GM19455 (cell line): Measurements from ENCODE around the gene R3HCC1L.

ENCODE experiments used
- ATAC-seq: cut with Tn5 transposase; IDR thresholded peaks from one replicate; pipeline ENCODE4 v1.9.1; 2021; ENCODE audit not compliant: unreplicated experiment

Gene R3HCC1L

GRCh38 chr10:98272245-98272644 lies 137.8 kb downstream of the R3HCC1L start:
- no peak for ATAC-seq

- no peak for ATAC-seq
These were observed 138.2 kb downstream of the R3HCC1L start for GRCh38 chr10:98272656-98273055.

- ATAC-seq: no peak
These were observed 138.8 kb downstream of the R3HCC1L start for GRCh38 chr10:98273057-98273850.

GRCh38 chr10:98274562-98274961 lies 140.1 kb downstream of the R3HCC1L start:
- ATAC-seq: no peak

- no peak for ATAC-seq
These were observed 141.9 kb downstream of the R3HCC1L start for GRCh38 chr10:98276311-98276710.

- no peak for ATAC-seq
These were observed 151.0 kb downstream of the R3HCC1L start for GRCh38 chr10:98285416-98285815.

GRCh38 chr10:98286419-98286818 lies 152.0 kb downstream of the R3HCC1L start:
- no peak for ATAC-seq

GRCh38 chr10:98287321-98287720 lies 152.9 kb downstream of the R3HCC1L start:
- ATAC-seq: no peak

GRCh38 chr10:98289802-98290209 lies 155.3 kb downstream of the R3HCC1L start:
- ATAC-seq: no peak

GRCh38 chr10:98292971-98293370 lies 158.5 kb downstream of the R3HCC1L start:
- no peak for ATAC-seq

GRCh38 chr10:98293550-98294269 lies 159.3 kb downstream of the R3HCC1L start:
- no peak for ATAC-seq

GRCh38 chr10:98294270-98294627 lies 159.8 kb downstream of the R3HCC1L start:
- no peak for ATAC-seq
